Suppressor macrophage treated with lipopolysaccharide for 4 hours (primary cell): ENCODE results near the gene HES2.
"Not testable (repeated sequence)": the region's sequence is repeated elsewhere in the genome, so short reads cannot be mapped to it uniquely, and the experiment has no call there.

Source experiments
- DNase-seq: peaks from one replicate; pipeline ENCODE4 v3.0.0-alpha.2; 2020

The HES2 gene

GRCh38 chr1:6419804-6420453 is at the start of gene HES2:
HES2 (minus strand) TSS chr1:6419919; CDS start chr1:6419820, 99 bp downstream.
- no peak for DNase-seq

GRCh38 chr1:6468729-6469461 is 49.2 kb upstream of the HES2 start:
- no peak for DNase-seq

- DNase-seq, result no peak
These were observed 48.3 kb upstream of the HES2 start for GRCh38 chr1:6467744-6468688.

- no peak for DNase-seq
These were observed 47.5 kb upstream of the HES2 start for GRCh38 chr1:6467224-6467623.

GRCh38 chr1:6466751-6467150 is 47.0 kb upstream of the HES2 start:
- no peak for DNase-seq

- no peak for DNase-seq
These were observed 46.3 kb upstream of the HES2 start, which contains the start of gene TNFRSF25 for GRCh38 chr1:6466023-6466422. TNFRSF25 (minus strand) TSS chr1:6466173; CDS start chr1:6466107, 66 bp downstream.

- DNase-seq, result no peak
These were observed 45.8 kb upstream of the HES2 start for GRCh38 chr1:6465461-6466005.

- no peak for DNase-seq
These were observed 45.2 kb upstream of the HES2 start for GRCh38 chr1:6464915-6465314.

- DNase-seq, result no peak
These were observed 44.8 kb upstream of the HES2 start for GRCh38 chr1:6464514-6464836.

- no peak for DNase-seq
These were observed 43.3 kb upstream of the HES2 start for GRCh38 chr1:6463120-6463412.

GRCh38 chr1:6462412-6463119 is 42.8 kb upstream of the HES2 start:
- no peak for DNase-seq

- DNase-seq, result no peak
These were observed 42.1 kb upstream of the HES2 start for GRCh38 chr1:6461538-6462411.

- no peak for DNase-seq
These were observed 41.4 kb upstream of the HES2 start for GRCh38 chr1:6461051-6461530.

- DNase-seq, result peak; percentile 46
These were observed 40.8 kb upstream of the HES2 start for GRCh38 chr1:6460301-6461050.

- DNase-seq, result no peak
These were observed 40.1 kb upstream of the HES2 start for GRCh38 chr1:6459850-6460265.

GRCh38 chr1:6456800-6457466 is 37.2 kb upstream of the HES2 start:
- no peak for DNase-seq

- not testable (repeated sequence) for DNase-seq
These were observed 36.2 kb upstream of the HES2 start for GRCh38 chr1:6455752-6456520.

- DNase-seq, result no peak
These were observed 35.4 kb upstream of the HES2 start for GRCh38 chr1:6454856-6455751.
